DND-41 (cell line): ENCODE results near the gene RPL11.
"Not testable (repeated sequence)": the region's sequence is repeated elsewhere in the genome, so short reads cannot be mapped to it uniquely, and the experiment has no call there.

Experiments
- ATAC-seq: fragments of 200-7000 bp; cut with Tn5 transposase; 3 replicates; pipeline ENCODE4 v1.9.1; 2021; ENCODE audit warnings: low read depth; ENCODE audit not compliant: insufficient read depth
- DNase-seq: peaks from one replicate; pipeline ENCODE4 v3.0.0-alpha.2; 2020
- H2AFZ ChIP-seq: 2 replicates; pipeline ENCODE4 v1.6.0; 2012; ENCODE audit warnings: low read depth, low read length
- H3K27ac ChIP-seq: 2 replicates; pipeline ENCODE4 v1.5.1; 2012; ENCODE audit warnings: low read length, inconsistent platforms
- H3K27me3 ChIP-seq: fragments of 200-600 bp; sonication (generic); 2 replicates; pipeline ENCODE4 v1.6.0; 2012; ENCODE audit warnings: low read length, mild to moderate bottlenecking, inconsistent platforms; ENCODE audit not compliant: insufficient read depth, poor library complexity
- H3K36me3 ChIP-seq: 2 replicates; pipeline ENCODE4 v1.5.1; 2012; ENCODE audit warnings: low read length, inconsistent platforms; ENCODE audit not compliant: insufficient read depth
- H3K4me1 ChIP-seq: 2 replicates; pipeline ENCODE4 v1.5.1; 2012; ENCODE audit warnings: mild to moderate bottlenecking, low read length; ENCODE audit not compliant: insufficient read depth
- H3K4me2 ChIP-seq: 2 replicates; pipeline ENCODE4 v1.6.0; 2012; ENCODE audit warnings: mild to moderate bottlenecking, moderate library complexity, low read length, inconsistent platforms; ENCODE audit not compliant: insufficient read depth
- H3K4me3 ChIP-seq, 2 experiments: fragments of 200-600 bp in 1 of 2; shearing (Covaris generic) in 1 of 2; 2 replicates each; pipeline ENCODE4 v1.5.1; 2012 to 2016; ENCODE audit warnings: inconsistent platforms in 2 of 2, low read length in 2 of 2, mild to moderate bottlenecking in 2 of 2, low read depth in 1 of 2, moderate library complexity in 1 of 2
- H3K79me2 ChIP-seq: 2 replicates; pipeline ENCODE4 v1.6.0; 2012; ENCODE audit warnings: low read length, inconsistent platforms; ENCODE audit not compliant: insufficient read depth
- H3K9ac ChIP-seq: 2 replicates; pipeline ENCODE4 v1.6.0; 2012; ENCODE audit warnings: low read depth, mild to moderate bottlenecking, inconsistent platforms, low read length, moderate library complexity
- H3K9me3 ChIP-seq: 2 replicates; pipeline ENCODE4 v1.5.1; 2012; ENCODE audit warnings: low read length, moderate library complexity, mild to moderate bottlenecking, inconsistent platforms; ENCODE audit not compliant: insufficient read depth, severe bottlenecking
- H4K20me1 ChIP-seq: 2 replicates; pipeline ENCODE4 v1.6.0; 2012; ENCODE audit warnings: low read length; ENCODE audit not compliant: insufficient read depth
- CTCF ChIP-seq: IDR thresholded peaks from 2 replicates; pipeline ENCODE4 v1.5.1; 2012; ENCODE audit warnings: borderline replicate concordance, low read length, moderate library complexity, mild to moderate bottlenecking; ENCODE audit not compliant: poor library complexity, severe bottlenecking; ENCODE audit errors: extremely low read depth
- EZH2 ChIP-seq: IDR thresholded peaks from 3 replicates; pipeline ENCODE4 v1.6.1; 2012; ENCODE audit warnings: borderline replicate concordance, low read depth, mild to moderate bottlenecking, moderate library complexity, low read length, inconsistent platforms; ENCODE audit not compliant: severe bottlenecking

Gene RPL11

GRCh38 chr1:23679815-23680214 lies 11.8 kb upstream of the RPL11 start:
- no peak overlapping the region for H2AFZ ChIP-seq
- no peak overlapping the region for H3K9ac ChIP-seq
- DNase-seq (no peak), ATAC-seq (no peak)
- no peak overlapping the region for H3K4me3 ChIP-seq
- H3K9me3 ChIP-seq = no peaks in the 10 kb centered on the region
- H3K27ac ChIP-seq = no peak overlapping the region
- H3K4me1 ChIP-seq = no peaks in the 10 kb centered on the region
- no peaks in the 10 kb centered on the region for H3K36me3 ChIP-seq
- H3K27me3 ChIP-seq = no peaks in the 10 kb centered on the region
- no peak for TF ChIP-seq CTCF
- TF ChIP-seq EZH2 = no peak
- H3K79me2 ChIP-seq = no peaks in the 10 kb centered on the region
- no peak overlapping the region for H3K4me2 ChIP-seq
- no peaks in the 10 kb centered on the region for H4K20me1 ChIP-seq

GRCh38 chr1:23682946-23683345 lies 8.7 kb upstream of the RPL11 start:
- ATAC-seq (no peak), DNase-seq (no peak)
- Histone ChIP-seq H3K4me3 (no peak overlapping the region), H3K9ac (no peak overlapping the region), H4K20me1 (no peaks in the 10 kb centered on the region), H3K79me2 (no peaks in the 10 kb centered on the region), H3K36me3 (no peaks in the 10 kb centered on the region), H3K27ac (no peak overlapping the region), H3K9me3 (no peaks in the 10 kb centered on the region), H3K27me3 (no peaks in the 10 kb centered on the region), H2AFZ (no peak overlapping the region), H3K4me1 (no peaks in the 10 kb centered on the region), H3K4me2 (no peak overlapping the region)
- TF ChIP-seq EZH2 = no peak
- TF ChIP-seq CTCF = no peak

- Histone ChIP-seq H3K4me2 (no peak overlapping the region), H3K36me3 (no peaks in the 10 kb centered on the region), H3K4me3 (no peak overlapping the region), H2AFZ (no peak overlapping the region), H3K27me3 (no peaks in the 10 kb centered on the region), H3K9me3 (no peaks in the 10 kb centered on the region), H3K27ac (no peak overlapping the region), H3K4me1 (no peaks in the 10 kb centered on the region), H3K9ac (no peak overlapping the region), H3K79me2 (no peaks in the 10 kb centered on the region), H4K20me1 (no peaks in the 10 kb centered on the region)
- DNase-seq (no peak), ATAC-seq (no peak)
- TF ChIP-seq CTCF (no peak), EZH2 (no peak)
Observed at GRCh38 chr1:23684415-23684814, 7.2 kb upstream of the RPL11 start.

GRCh38 chr1:23685197-23685596 lies 6.4 kb upstream of the RPL11 start:
- not testable (repeated sequence) for DNase-seq, H3K4me2 ChIP-seq, H3K9ac ChIP-seq, H3K27me3 ChIP-seq, H3K27ac ChIP-seq, H3K36me3 ChIP-seq, H2AFZ ChIP-seq, H4K20me1 ChIP-seq, H3K9me3 ChIP-seq, ATAC-seq, H3K4me1 ChIP-seq, H3K79me2 ChIP-seq, H3K4me3 ChIP-seq

- H3K79me2 ChIP-seq = peaks cover 11% of the 10 kb centered on the region
- not testable (repeated sequence) for H2AFZ ChIP-seq, DNase-seq, H3K4me3 ChIP-seq, H3K4me2 ChIP-seq, H3K27ac ChIP-seq, H3K9me3 ChIP-seq, H3K9ac ChIP-seq, H3K27me3 ChIP-seq, ATAC-seq, H4K20me1 ChIP-seq, H3K36me3 ChIP-seq
- H3K4me1 ChIP-seq = peaks cover 13% of the 10 kb centered on the region
Observed at GRCh38 chr1:23687680-23688079, 3.9 kb upstream of the RPL11 start.

GRCh38 chr1:23688281-23688680 lies 3.3 kb upstream of the RPL11 start:
- H3K27ac ChIP-seq, H3K4me2 ChIP-seq, ATAC-seq, H3K9me3 ChIP-seq, H3K4me3 ChIP-seq, H3K27me3 ChIP-seq, H2AFZ ChIP-seq, H3K9ac ChIP-seq: not testable (repeated sequence)
- H3K79me2 ChIP-seq = peaks cover 17% of the 10 kb centered on the region
- peaks cover 15% of the 10 kb centered on the region for H3K36me3 ChIP-seq
- peak; percentile 57 for DNase-seq
- peaks cover 19% of the 10 kb centered on the region for H3K4me1 ChIP-seq
- peaks cover 16% of the 10 kb centered on the region for H4K20me1 ChIP-seq
